ENCODE results near the gene B9D1.

DNA sequence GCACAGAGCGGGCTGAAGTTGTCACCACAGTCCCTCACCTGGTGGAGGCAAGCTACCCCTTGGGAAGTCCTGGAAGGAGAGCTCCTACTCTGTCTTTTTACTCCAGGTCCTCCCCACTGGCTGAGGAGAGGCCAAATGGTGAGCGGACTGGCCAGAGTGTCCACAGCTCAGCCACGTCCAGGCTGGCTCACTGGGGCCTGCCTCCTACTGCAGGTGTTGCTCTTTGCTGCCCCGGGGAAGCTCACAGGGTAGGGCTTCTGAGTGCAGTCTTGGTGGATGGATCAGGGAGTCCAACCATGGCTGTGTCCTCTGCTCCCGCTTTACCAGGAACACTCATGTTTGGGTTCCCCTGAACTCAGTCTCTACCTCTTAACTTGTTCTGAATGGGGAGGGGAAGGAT lies 2.7 kb downstream of the B9D1 start:
- no peak for TF ChIP-seq EZH2 (IDR thresholded peaks at IDR 0.05; ENCODE audit: borderline replicate concordance, low read length)
- TF ChIP-seq, protein P1, sequence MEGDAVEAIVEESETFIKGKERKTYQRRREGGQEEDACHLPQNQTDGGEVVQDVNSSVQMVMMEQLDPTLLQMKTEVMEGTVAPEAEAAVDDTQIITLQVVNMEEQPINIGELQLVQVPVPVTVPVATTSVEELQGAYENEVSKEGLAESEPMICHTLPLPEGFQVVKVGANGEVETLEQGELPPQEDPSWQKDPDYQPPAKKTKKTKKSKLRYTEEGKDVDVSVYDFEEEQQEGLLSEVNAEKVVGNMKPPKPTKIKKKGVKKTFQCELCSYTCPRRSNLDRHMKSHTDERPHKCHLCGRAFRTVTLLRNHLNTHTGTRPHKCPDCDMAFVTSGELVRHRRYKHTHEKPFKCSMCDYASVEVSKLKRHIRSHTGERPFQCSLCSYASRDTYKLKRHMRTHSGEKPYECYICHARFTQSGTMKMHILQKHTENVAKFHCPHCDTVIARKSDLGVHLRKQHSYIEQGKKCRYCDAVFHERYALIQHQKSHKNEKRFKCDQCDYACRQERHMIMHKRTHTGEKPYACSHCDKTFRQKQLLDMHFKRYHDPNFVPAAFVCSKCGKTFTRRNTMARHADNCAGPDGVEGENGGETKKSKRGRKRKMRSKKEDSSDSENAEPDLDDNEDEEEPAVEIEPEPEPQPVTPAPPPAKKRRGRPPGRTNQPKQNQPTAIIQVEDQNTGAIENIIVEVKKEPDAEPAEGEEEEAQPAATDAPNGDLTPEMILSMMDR (conservative IDR thresholded peaks at IDR 0.05 in 1 of 2, IDR thresholded peaks at IDR 0.05 in 1 of 2; ENCODE audit: extremely low read depth in 1 of 2, insufficient read depth in 1 of 2, low read depth in 1 of 2, low read length in 2 of 2) = no peak

Data from mammary epithelial cell (primary cell).